OCI-LY1 (cell line): Measurements from ENCODE around the gene SURF4.

Source experiments
- H2AFZ ChIP-seq: fragments of 200-600 bp; sonication (generic), shearing (Covaris generic); 2 replicates; pipeline ENCODE4 v1.6.0; 2014; ENCODE audit warnings: antibody characterized with exemption, mild to moderate bottlenecking, low read length
- H3F3A ChIP-seq: fragments of 200-600 bp; sonication (generic), shearing (Covaris generic); 2 replicates; pipeline ENCODE4 v1.6.0; 2014; ENCODE audit warnings: mild to moderate bottlenecking, antibody characterized with exemption, low read length, moderate library complexity; ENCODE audit not compliant: insufficient read depth
- H3K27ac ChIP-seq: fragments of 200-600 bp; sonication (generic); 2 replicates; pipeline ENCODE4 v1.5.1; 2014; ENCODE audit warnings: low read length, mixed run types, mild to moderate bottlenecking, low read depth; ENCODE audit not compliant: poor library complexity, severe bottlenecking
- H3K27me3 ChIP-seq: fragments of 200-600 bp; sonication (generic); 2 replicates; pipeline ENCODE4 v1.6.0; 2014; ENCODE audit warnings: antibody characterized with exemption, mild to moderate bottlenecking, low read length, moderate library complexity; ENCODE audit not compliant: insufficient read depth
- H3K36me3 ChIP-seq: fragments of 200-600 bp; sonication (generic); 2 replicates; pipeline ENCODE4 v1.6.1; 2014; ENCODE audit warnings: mild to moderate bottlenecking, antibody characterized with exemption, low read length, moderate library complexity, mixed read lengths; ENCODE audit not compliant: insufficient read depth
- H3K4me1 ChIP-seq: fragments of 200-600 bp; sonication (generic); 2 replicates; pipeline ENCODE4 v1.5.1; 2014; ENCODE audit warnings: mild to moderate bottlenecking, low read length, moderate library complexity; ENCODE audit not compliant: insufficient read depth, severe bottlenecking
- H3K4me2 ChIP-seq: fragments of 200-600 bp; sonication (generic), shearing (Covaris generic); 2 replicates; pipeline ENCODE4 v1.6.1; 2014; ENCODE audit warnings: low read length
- H3K4me3 ChIP-seq: fragments of 200-600 bp; sonication (generic); 2 replicates; pipeline ENCODE4 v1.5.1; 2014; ENCODE audit warnings: low read length, low read depth, mild to moderate bottlenecking, mixed read lengths; ENCODE audit not compliant: poor library complexity, severe bottlenecking
- H3K79me2 ChIP-seq: fragments of 200-600 bp; shearing (Covaris generic); 2 replicates; pipeline ENCODE4 v1.6.1; 2016; ENCODE audit warnings: mixed run types, low read length, mixed read lengths; ENCODE audit not compliant: insufficient read depth
- H3K9ac ChIP-seq: fragments of 200-600 bp; sonication (generic), shearing (Covaris generic); 2 replicates; pipeline ENCODE4 v1.6.1; 2014; ENCODE audit warnings: mild to moderate bottlenecking, low read length, mixed read lengths
- H3K9me2 ChIP-seq: fragments of 200-600 bp; sonication (generic), shearing (Covaris generic); 2 replicates; pipeline ENCODE4 v1.6.1; 2014; ENCODE audit warnings: low read depth, mild to moderate bottlenecking, low read length, mixed read lengths
- H3K9me3 ChIP-seq: fragments of 200-600 bp; shearing (Covaris generic); 2 replicates; pipeline ENCODE4 v1.6.1; 2014; ENCODE audit warnings: low read length, mixed read lengths
- H4K20me1 ChIP-seq: fragments of 200-600 bp; sonication (generic), shearing (Covaris generic); 2 replicates; pipeline ENCODE4 v1.6.0; 2016; ENCODE audit warnings: mild to moderate bottlenecking, low read length; ENCODE audit not compliant: insufficient read depth
- EZH2 ChIP-seq: fragments of 200-600 bp; sonication (generic), shearing (Covaris generic); IDR thresholded peaks from 2 replicates; pipeline ENCODE4 v1.8.0; 2017; ENCODE audit warnings: borderline replicate concordance, mixed run types, mild to moderate bottlenecking, antibody characterized with exemption, low read length, moderate library complexity, mixed read lengths
- TF ChIP-seq, protein P1 (sequence below): fragments of 200-600 bp; sonication (generic), shearing (Covaris generic); IDR thresholded peaks from 2 replicates; pipeline ENCODE4 v1.5.1; 2017; ENCODE audit warnings: mild to moderate bottlenecking, antibody characterized with exemption, low read length, moderate library complexity, mixed read lengths

SURF4 gene

DNA sequence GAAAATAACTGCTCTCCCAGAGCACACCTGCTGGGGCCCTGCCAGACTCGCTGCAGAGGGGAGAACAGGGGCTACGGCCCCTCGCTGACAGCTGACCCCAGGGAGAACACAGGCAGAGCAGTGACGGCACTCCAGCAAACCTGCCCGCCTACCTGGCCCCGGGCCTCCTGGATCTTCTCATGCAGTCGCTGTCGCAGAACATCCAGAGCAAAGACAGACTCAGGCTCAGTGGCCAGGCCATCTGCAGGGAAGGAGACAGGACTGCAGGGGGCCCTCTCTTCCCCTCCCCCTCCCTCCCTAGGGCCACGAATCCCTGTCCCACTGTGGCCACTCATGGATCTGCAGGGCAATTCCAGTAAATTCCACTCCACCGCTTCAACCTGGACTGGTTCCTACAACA, 42.3 kb downstream of the SURF4 start:
- Histone ChIP-seq H3K9me2 (no peaks in the 10 kb centered on the region), H3K9me3 (no peaks in the 10 kb centered on the region), H3K27me3 (no peaks in the 10 kb centered on the region), H3K4me3 (no peak overlapping the region), H2AFZ (no peak overlapping the region), H3K4me1 (peaks cover 23% of the 10 kb centered on the region), H3K79me2 (peaks cover 13% of the 10 kb centered on the region), H3K27ac (no peak overlapping the region), H4K20me1 (no peaks in the 10 kb centered on the region), H3K9ac (no peak overlapping the region), H3K36me3 (peaks cover 54% of the 10 kb centered on the region), H3K4me2 (no peak overlapping the region), H3F3A (0 out of 2 replicates have a peak, but pooled peaks cover 2% of the 10 kb centered on the region)
- TF ChIP-seq, protein P1, sequence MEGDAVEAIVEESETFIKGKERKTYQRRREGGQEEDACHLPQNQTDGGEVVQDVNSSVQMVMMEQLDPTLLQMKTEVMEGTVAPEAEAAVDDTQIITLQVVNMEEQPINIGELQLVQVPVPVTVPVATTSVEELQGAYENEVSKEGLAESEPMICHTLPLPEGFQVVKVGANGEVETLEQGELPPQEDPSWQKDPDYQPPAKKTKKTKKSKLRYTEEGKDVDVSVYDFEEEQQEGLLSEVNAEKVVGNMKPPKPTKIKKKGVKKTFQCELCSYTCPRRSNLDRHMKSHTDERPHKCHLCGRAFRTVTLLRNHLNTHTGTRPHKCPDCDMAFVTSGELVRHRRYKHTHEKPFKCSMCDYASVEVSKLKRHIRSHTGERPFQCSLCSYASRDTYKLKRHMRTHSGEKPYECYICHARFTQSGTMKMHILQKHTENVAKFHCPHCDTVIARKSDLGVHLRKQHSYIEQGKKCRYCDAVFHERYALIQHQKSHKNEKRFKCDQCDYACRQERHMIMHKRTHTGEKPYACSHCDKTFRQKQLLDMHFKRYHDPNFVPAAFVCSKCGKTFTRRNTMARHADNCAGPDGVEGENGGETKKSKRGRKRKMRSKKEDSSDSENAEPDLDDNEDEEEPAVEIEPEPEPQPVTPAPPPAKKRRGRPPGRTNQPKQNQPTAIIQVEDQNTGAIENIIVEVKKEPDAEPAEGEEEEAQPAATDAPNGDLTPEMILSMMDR: no peak
- no peak for TF ChIP-seq EZH2

DNA sequence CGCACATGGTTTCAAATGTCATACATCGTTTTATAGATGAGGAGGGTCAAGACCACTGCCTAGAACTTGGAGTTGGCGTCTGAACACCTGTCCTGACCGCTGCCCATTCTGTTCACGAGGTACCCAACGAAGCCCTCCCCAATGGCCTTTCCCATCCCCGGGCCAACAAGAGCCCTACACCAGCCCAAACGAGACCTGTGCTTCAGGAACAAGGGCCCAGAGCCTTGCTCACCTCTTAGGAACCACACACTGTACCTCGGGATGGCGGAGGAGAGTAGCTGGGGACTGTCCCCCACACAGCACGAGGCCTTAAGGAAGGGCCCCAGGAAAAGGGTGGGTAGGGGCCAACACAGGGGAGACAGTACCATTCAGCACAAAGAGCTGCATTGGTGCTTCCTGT, 42.8 kb downstream of the SURF4 start:
- Histone ChIP-seq H4K20me1 (no peaks in the 10 kb centered on the region), H3K9ac (no peak overlapping the region), H3F3A (0 out of 2 replicates have a peak, but pooled peaks cover 2% of the 10 kb centered on the region), H3K27me3 (no peaks in the 10 kb centered on the region), H3K4me3 (no peak overlapping the region), H3K79me2 (peaks cover 13% of the 10 kb centered on the region), H2AFZ (no peak overlapping the region), H3K4me2 (no peak overlapping the region), H3K4me1 (peaks cover 23% of the 10 kb centered on the region), H3K36me3 (peaks cover 52% of the 10 kb centered on the region), H3K9me3 (no peaks in the 10 kb centered on the region), H3K9me2 (no peaks in the 10 kb centered on the region), H3K27ac (no peak overlapping the region)
- no peak for TF ChIP-seq EZH2
- TF ChIP-seq, protein P1: no peak

DNA sequence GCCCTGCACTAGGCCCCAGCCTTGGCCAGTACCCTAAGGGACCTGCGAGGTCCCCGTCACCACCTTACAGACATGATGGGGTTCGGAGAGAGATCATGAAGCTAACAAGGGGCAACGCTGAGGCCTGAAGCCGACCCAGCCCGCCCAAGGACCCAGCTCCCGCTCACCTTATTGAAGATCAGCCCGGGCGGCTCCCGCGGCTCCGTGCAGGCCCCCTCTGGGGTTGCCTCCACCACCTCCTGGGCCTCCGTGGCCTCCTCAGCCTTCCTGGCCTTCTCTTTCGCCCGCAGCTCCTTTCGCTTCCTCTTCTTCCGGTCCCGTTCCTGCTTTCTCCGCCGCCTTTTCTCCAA, 43.5 kb downstream of the SURF4 start:
- no peaks in the 10 kb centered on the region for H3K9me2 ChIP-seq
- no peak overlapping the region for H3K27ac ChIP-seq
- no peak overlapping the region for H2AFZ ChIP-seq
- peaks cover 52% of the 10 kb centered on the region for H3K36me3 ChIP-seq
- H4K20me1 ChIP-seq: no peaks in the 10 kb centered on the region
- no peak overlapping the region for H3K9ac ChIP-seq
- 0 out of 2 replicates have a peak, but pooled peaks cover 2% of the 10 kb centered on the region for H3F3A ChIP-seq
- no peak for TF ChIP-seq EZH2
- TF ChIP-seq, protein P1: no peak
- peaks cover 23% of the 10 kb centered on the region for H3K4me1 ChIP-seq
- peaks cover 13% of the 10 kb centered on the region for H3K79me2 ChIP-seq
- H3K9me3 ChIP-seq: no peaks in the 10 kb centered on the region
- H3K4me3 ChIP-seq: no peak overlapping the region
- no peak overlapping the region for H3K4me2 ChIP-seq
- no peaks in the 10 kb centered on the region for H3K27me3 ChIP-seq
